SK-N-SH (cell line): ENCODE results near the gene AFMID. TPM values are rescaled to one million over a fixed set of nuclear protein-coding genes. Genes with fewer than 3 reads are reported as not detected.

Experiments used
- CTCF ChIA-PET: fragments of 300-600, 350-600 bp; formaldehyde crosslinking; extraction: SDS; loops from one replicate; lab custom pipeline; 2021; lab: Yijun Ruan, JAX
- POLR2A ChIA-PET: fragments of 350-600 bp; sonication (Branson Sonifier 250); formaldehyde crosslinking; extraction: SDS; loops from one replicate; lab custom pipeline; 2020; ENCODE audit warnings: antibody characterized with exemption, inconsistent platforms; lab: Yijun Ruan, JAX
- DNase-seq: peaks from one replicate; pipeline ENCODE4 v3.0.0; 2012
- H2AFZ ChIP-seq: fragments of 200-600 bp; sonication (generic); 2 replicates; pipeline ENCODE4 v1.8.1; 2016; ENCODE audit warnings: antibody characterized with exemption, mild to moderate bottlenecking, low read depth
- H3F3A ChIP-seq: fragments of 200-600 bp; sonication (generic); replicated peaks from 2 replicates; pipeline ENCODE3; 2016; ENCODE audit warnings: antibody characterized with exemption, mild to moderate bottlenecking; ENCODE audit not compliant: insufficient read depth
- H3K27ac ChIP-seq, 2 experiments: fragments of 200-500 bp in 1 of 2; fragments of 200-600 bp in 1 of 2; sonication (Bioruptor generic) in 1 of 2; sonication (generic), shearing (Covaris generic) in 1 of 2; 2 replicates each; pipeline versions ENCODE4 v1.5.1 to v1.6.1; 2014 to 2016; ENCODE audit warnings: low read depth in 2 of 2, inconsistent platforms in 1 of 2, low read length in 1 of 2, mild to moderate bottlenecking in 1 of 2, mixed read lengths in 1 of 2
- H3K27me3 ChIP-seq: fragments of 200-600 bp; sonication (generic), shearing (Covaris generic); 2 replicates; pipeline ENCODE4 v1.6.1; 2016; ENCODE audit warnings: mixed run types; ENCODE audit not compliant: insufficient read depth
- H3K36me3 ChIP-seq, 2 experiments: fragments of 200-500 bp in 1 of 2; fragments of 200-600 bp in 1 of 2; sonication (Bioruptor generic) in 1 of 2; sonication (generic) in 1 of 2; replicated peaks in 1 of 2; 2 replicates each; pipeline versions ENCODE3 to v1.5.1; 2014 to 2016; ENCODE audit warnings: low read length in 1 of 2, mild to moderate bottlenecking in 1 of 2; ENCODE audit not compliant: insufficient read depth in 2 of 2, control insufficient read depth in 1 of 2
- H3K4me1 ChIP-seq, 2 experiments: fragments of 200-500 bp in 1 of 2; fragments of 200-600 bp in 1 of 2; sonication (Bioruptor generic) in 1 of 2; sonication (generic), shearing (Covaris generic) in 1 of 2; 2 replicates each; pipeline versions ENCODE4 v1.5.1 to v1.6.1; 2014 to 2016; ENCODE audit warnings: low read depth in 1 of 2, low read length in 1 of 2, mixed run types in 1 of 2; ENCODE audit not compliant: insufficient read depth in 2 of 2, control insufficient read depth in 1 of 2
- H3K4me2 ChIP-seq: fragments of 200-600 bp; sonication (generic), shearing (Covaris generic); 2 replicates; pipeline ENCODE4 v1.6.1; 2017; ENCODE audit warnings: mixed run types
- H3K4me3 ChIP-seq, 2 experiments: fragments of 200-500 bp in 1 of 2; fragments of 200-600 bp in 1 of 2; sonication (Bioruptor generic) in 1 of 2; sonication (generic), shearing (Covaris generic) in 1 of 2; 2 replicates each; pipeline versions ENCODE4 v1.5.1 to v1.8.1; 2014 to 2016; ENCODE audit warnings: low read depth in 2 of 2, inconsistent platforms in 1 of 2, low read length in 1 of 2, mild to moderate bottlenecking in 1 of 2, mixed read lengths in 1 of 2, moderate library complexity in 1 of 2
- H3K79me2 ChIP-seq: fragments of 200-600 bp; sonication (generic); 2 replicates; pipeline ENCODE4 v1.8.1; 2017; ENCODE audit warnings: mild to moderate bottlenecking; ENCODE audit not compliant: insufficient read depth
- H3K9ac ChIP-seq: fragments of 200-600 bp; sonication (generic); 2 replicates; pipeline ENCODE4 v1.6.1; 2017; ENCODE audit warnings: mixed run types
- H3K9me2 ChIP-seq: fragments of 200-600 bp; sonication (generic); 2 replicates; pipeline ENCODE4 v1.6.1; 2017; ENCODE audit warnings: mixed run types
- H3K9me3 ChIP-seq: fragments of 200-600 bp; sonication (generic); 2 replicates; pipeline ENCODE4 v1.6.1; 2017; ENCODE audit warnings: mixed run types, mild to moderate bottlenecking, moderate library complexity
- H4K20me1 ChIP-seq: fragments of 200-600 bp; sonication (generic); 2 replicates; pipeline ENCODE4 v1.6.1; 2017; ENCODE audit warnings: mild to moderate bottlenecking, mixed run types; ENCODE audit not compliant: insufficient read depth
- CHD2 ChIP-seq: fragments of 150-350 bp; IDR thresholded peaks from 2 replicates; pipeline ENCODE4 v1.6.1; 2018; ENCODE audit warnings: low read length; ENCODE audit not compliant: partially characterized antibody
- CTCF ChIP-seq: fragments of 200-600 bp; sonication (generic); IDR thresholded peaks from 2 replicates; pipeline ENCODE4 v1.6.1; 2017; ENCODE audit warnings: antibody characterized with exemption, mild to moderate bottlenecking, moderate library complexity
- ELF1 ChIP-seq: IDR thresholded peaks from 2 replicates; pipeline ENCODE4 v1.4.0; 2012
- EZH2phosphoT487 ChIP-seq: fragments of 200-600 bp; sonication (generic); IDR thresholded peaks from 2 replicates; pipeline ENCODE4 v1.6.1; 2017; ENCODE audit warnings: low read depth, mixed run types, mild to moderate bottlenecking, antibody characterized with exemption, moderate library complexity, borderline replicate concordance
- FOSL2 ChIP-seq: IDR thresholded peaks from 2 replicates; pipeline ENCODE4 v1.4.0; 2012; ENCODE audit warnings: low read depth, mild to moderate bottlenecking, moderate library complexity, borderline replicate concordance
- GABPA ChIP-seq: IDR thresholded peaks from 2 replicates; pipeline ENCODE4 v1.4.0; 2012; ENCODE audit warnings: low read depth, mild to moderate bottlenecking
- GATA2 ChIP-seq: sonication (generic); formaldehyde crosslinking; IDR thresholded peaks from 2 replicates; pipeline ENCODE4 v1.5.0; 2020; ENCODE audit warnings: mild to moderate bottlenecking, missing genetic modification reagents
- IRF3 ChIP-seq: fragments of 150-350 bp; IDR thresholded peaks from 2 replicates; pipeline ENCODE4 v1.6.1; 2016; ENCODE audit warnings: mild to moderate bottlenecking, low read depth, low read length
- JUND ChIP-seq: IDR thresholded peaks from 2 replicates; pipeline ENCODE4 v1.4.0; 2012
- MEF2A ChIP-seq: IDR thresholded peaks from 2 replicates; pipeline ENCODE4 v1.4.0; 2012; ENCODE audit warnings: low read depth, borderline replicate concordance
- MXI1 ChIP-seq: IDR thresholded peaks from 2 replicates; pipeline ENCODE4 v1.6.1; 2012; ENCODE audit warnings: mild to moderate bottlenecking, low read depth, low read length, improper control_type of control experiment
- NFIC ChIP-seq: IDR thresholded peaks from 2 replicates; pipeline ENCODE4 v1.4.0; 2012; ENCODE audit warnings: borderline replicate concordance
- NRF1 ChIP-seq: IDR thresholded peaks from 2 replicates; pipeline ENCODE4 v1.6.1; 2012; ENCODE audit warnings: low read depth, mild to moderate bottlenecking, low read length
- PBX3 ChIP-seq: IDR thresholded peaks from 2 replicates; pipeline ENCODE4; 2012
- POLR2AphosphoS5 ChIP-seq: IDR thresholded peaks from 2 replicates; pipeline ENCODE4 v1.6.1; 2012; ENCODE audit warnings: low read depth, low read length
- RAD21 ChIP-seq: IDR thresholded peaks from 2 replicates; pipeline ENCODE4 v1.6.1; 2012; ENCODE audit warnings: mild to moderate bottlenecking, low read length
- RCOR1 ChIP-seq: fragments of 150-350 bp; IDR thresholded peaks from 2 replicates; pipeline ENCODE4 v1.6.1; 2017; ENCODE audit warnings: antibody characterized with exemption, low read length
- REST ChIP-seq: IDR thresholded peaks from 2 replicates; pipeline ENCODE4 v1.6.1; 2012; ENCODE audit warnings: mild to moderate bottlenecking, low read depth, low read length, moderate library complexity
- RXRA ChIP-seq: IDR thresholded peaks from 2 replicates; pipeline ENCODE4 v1.4.0; 2012; ENCODE audit warnings: low read depth, mild to moderate bottlenecking, borderline replicate concordance
- SMC3 ChIP-seq: IDR thresholded peaks from 2 replicates; pipeline ENCODE4 v1.6.1; 2012; ENCODE audit warnings: low read depth, low read length, improper control_type of control experiment
- TAF1 ChIP-seq: IDR thresholded peaks from 2 replicates; pipeline ENCODE4 v1.6.1; 2012; ENCODE audit warnings: low read depth, mild to moderate bottlenecking, low read length, moderate library complexity, borderline replicate concordance
- TCF12 ChIP-seq: IDR thresholded peaks from 2 replicates; pipeline ENCODE4 v1.4.0; 2012
- USF2 ChIP-seq: fragments of 150-350 bp; IDR thresholded peaks from 2 replicates; pipeline ENCODE4 v1.6.1; 2017; ENCODE audit warnings: antibody characterized with exemption, low read length, low read depth, borderline replicate concordance
- YY1 ChIP-seq: IDR thresholded peaks from 2 replicates; pipeline ENCODE4 v1.4.0; 2012; ENCODE audit warnings: low read depth, mild to moderate bottlenecking
- WGBS: methylation state at CpG from one replicate; pipeline ENCODE4 v1.1.6; 2017; ENCODE audit warnings: low lambda C conversion rate; 5-methylcytosine and 5-hydroxymethylcytosine counted together
- polyA plus RNA-seq, 3 experiments: library from polyadenylated mRNA; depleted of rRNA; stranded (reverse); fragments of >200 nt; gene quantifications; 2 replicates each; pipeline ENCODE4 v1.2.3, GENCODE V29; 2012

Gene AFMID
- 44.4 and 59.0 TPM in 2 replicates for polyA plus RNA-seq (2012; rRNA removed)
- polyA plus RNA-seq (2012; cell fraction: cytosol; rRNA removed): 41.9 and 50.3 TPM in 2 replicates
- 47.1 and 49.5 TPM in 2 replicates for polyA plus RNA-seq (2012; cell fraction: nucleus; rRNA removed)

GRCh38 chr17:78186692-78187595, at the start of gene AFMID, which contains the start of gene TK1:
Gene AFMID (plus strand): TSS chr17:78187362. CDS start chr17:78187371, 9 bp downstream.
Gene TK1 (minus strand): TSS chr17:78187052. CDS start chr17:78186994, 58 bp downstream.
- H3K4me2 ChIP-seq: peak within 1 kb of the TSS; percentile 87
- POLR2A ChIA-PET: interaction anchor here (0.6 to 1.4 kb wide), 5 partner anchors 12 to 250 kb away, joined by 3 to 4 read pairs (median 3); no protein-coding TSS in a partner anchor
- peak; percentile 100 for DNase-seq
- WGBS: 7% methylated on average over 34 of the region's 57 CpGs
- H3K79me2 ChIP-seq: peaks cover 46% of the 10 kb centered on the region
- H3F3A ChIP-seq: no peaks in the 10 kb centered on the region
- H3K27me3 ChIP-seq: no peaks in the 10 kb centered on the region
- peaks cover 7% of the 10 kb centered on the region in 2 experiments; a peak in 2 of 4 replicates for H3K4me1 ChIP-seq
- peak within 1 kb of the TSS; percentile 75 for H3K9ac ChIP-seq
- CTCF ChIA-PET: interaction anchor here (0.6 to 7.7 kb wide), 31 partner anchors 9 to 235 kb away, joined by 3 to 70 read pairs (median 4); partner anchors contain the start of genes SYNGR2 and TMC6
- H3K9me3 ChIP-seq: no peaks in the 10 kb centered on the region
- no peaks in the 10 kb centered on the region for H3K9me2 ChIP-seq
- H4K20me1 ChIP-seq: peaks cover 7% of the 10 kb centered on the region; the same call in 1 of the 2 replicates
- peaks cover 0 to 7% of the 10 kb centered on the region in 2 experiments for H3K36me3 ChIP-seq
- peak within 1 kb of the TSS; percentile 26 to 48; a peak in 2 of 4 replicates for H3K27ac ChIP-seq
- peak within 1 kb of the TSS; percentile 54 to 78 for H3K4me3 ChIP-seq
- H2AFZ ChIP-seq: peak within 1 kb of the TSS; percentile 85
- TF ChIP-seq JUND: no peak
- no peak for TF ChIP-seq TCF12
- TF ChIP-seq IRF3: no peak
- TF ChIP-seq REST: no peak
- TF ChIP-seq MEF2A: no peak
- TF ChIP-seq GATA2 (CRISPR knock-in tag): no peak
- no peak for TF ChIP-seq USF2
- no peak; the same call in none of the 2 replicates for TF ChIP-seq PBX3
- no peak for TF ChIP-seq RXRA
- TF ChIP-seq CTCF: peak; percentile 85
- TF ChIP-seq POLR2AphosphoS5: peak; percentile 99
- peak; percentile 35 for TF ChIP-seq RAD21
- TF ChIP-seq NFIC: no peak; the same call in 1 of the 2 replicates
- TF ChIP-seq NRF1: 0 out of 2 replicates have a peak, but pooled peaks have one; percentile 20
- TF ChIP-seq ELF1: no peak
- peak; percentile 88 for TF ChIP-seq YY1
- no peak for TF ChIP-seq RCOR1
- TF ChIP-seq SMC3: peak; percentile 40; the same call in 1 of the 2 replicates
- no peak for TF ChIP-seq FOSL2
- no peak for TF ChIP-seq GABPA
- TF ChIP-seq MXI1: peak; percentile 99
- peak; percentile 83 for TF ChIP-seq TAF1
- no peak for TF ChIP-seq CHD2
- TF ChIP-seq EZH2phosphoT487: no peak
